ENCODE data around the gene PRSS12.

Gene PRSS12

GRCh38 chr4:118345813-118346212 is 7.0 kb downstream of the PRSS12 start:
- Mint-ChIP-seq H3K27ac (no peak overlapping the region), H3K9me3 (no peaks in the 10 kb centered on the region), H3K4me3 (no peak overlapping the region), H3K36me3 (no peaks in the 10 kb centered on the region), H3K4me1 (no peaks in the 10 kb centered on the region)
- no peak for DNase-seq (ENCODE audit: low spot score in 2 of 2)
- no peak for ATAC-seq

GRCh38 chr4:118344801-118345200 is 8.0 kb downstream of the PRSS12 start:
- Mint-ChIP-seq H3K36me3 (no peaks in the 10 kb centered on the region), H3K4me1 (no peaks in the 10 kb centered on the region), H3K4me3 (no peak overlapping the region), H3K9me3 (no peaks in the 10 kb centered on the region), H3K27ac (no peak overlapping the region)
- no peak for ATAC-seq
- DNase-seq (ENCODE audit: low spot score in 2 of 2) = no peak

- H3K4me1 Mint-ChIP-seq = no peaks in the 10 kb centered on the region
- no peaks in the 10 kb centered on the region for H3K9me3 Mint-ChIP-seq
- H3K36me3 Mint-ChIP-seq = no peaks in the 10 kb centered on the region
- no peak overlapping the region for H3K4me3 Mint-ChIP-seq
- no peak overlapping the region for H3K27ac Mint-ChIP-seq
- ATAC-seq (no peak), DNase-seq (ENCODE audit: low spot score in 2 of 2) (no peak)
These were observed 9.3 kb downstream of the PRSS12 start for GRCh38 chr4:118343501-118343900.

GRCh38 chr4:118340109-118340508 is 12.7 kb downstream of the PRSS12 start:
- ATAC-seq = no peak
- Mint-ChIP-seq H3K4me3 (no peak overlapping the region), H3K27ac (no peak overlapping the region), H3K36me3 (no peaks in the 10 kb centered on the region), H3K9me3 (no peaks in the 10 kb centered on the region), H3K4me1 (no peaks in the 10 kb centered on the region)
- DNase-seq (ENCODE audit: low spot score in 2 of 2) = no peak

- DNase-seq (ENCODE audit: low spot score in 2 of 2) (no peak), ATAC-seq (no peak)
- no peak overlapping the region for H3K27ac Mint-ChIP-seq
- H3K36me3 Mint-ChIP-seq = no peaks in the 10 kb centered on the region
- no peaks in the 10 kb centered on the region for H3K9me3 Mint-ChIP-seq
- no peaks in the 10 kb centered on the region for H3K4me1 Mint-ChIP-seq
- no peak overlapping the region for H3K4me3 Mint-ChIP-seq
These were observed 13.6 kb downstream of the PRSS12 start for GRCh38 chr4:118338981-118339765.

- no peak for ATAC-seq
- no peak overlapping the region for H3K27ac Mint-ChIP-seq
- no peaks in the 10 kb centered on the region for H3K4me1 Mint-ChIP-seq
- no peaks in the 10 kb centered on the region for H3K9me3 Mint-ChIP-seq
- DNase-seq (ENCODE audit: low spot score in 2 of 2) = no peak
- H3K36me3 Mint-ChIP-seq = no peaks in the 10 kb centered on the region
- H3K4me3 Mint-ChIP-seq = no peak overlapping the region
These were observed 14.3 kb downstream of the PRSS12 start for GRCh38 chr4:118338518-118338917.

GRCh38 chr4:118337954-118338353 is 14.8 kb downstream of the PRSS12 start:
- ATAC-seq = no peak
- H3K27ac Mint-ChIP-seq = no peak overlapping the region
- no peaks in the 10 kb centered on the region for H3K4me1 Mint-ChIP-seq
- H3K36me3 Mint-ChIP-seq = no peaks in the 10 kb centered on the region
- no peak for DNase-seq (ENCODE audit: low spot score in 2 of 2)
- no peak overlapping the region for H3K4me3 Mint-ChIP-seq
- no peaks in the 10 kb centered on the region for H3K9me3 Mint-ChIP-seq

GRCh38 chr4:118335774-118336173 is 17.0 kb downstream of the PRSS12 start:
- Mint-ChIP-seq H3K27ac (no peak overlapping the region), H3K4me1 (no peaks in the 10 kb centered on the region), H3K9me3 (no peaks in the 10 kb centered on the region), H3K36me3 (no peaks in the 10 kb centered on the region), H3K4me3 (no peak overlapping the region)
- DNase-seq (ENCODE audit: low spot score in 2 of 2) (no peak), ATAC-seq (no peak)

- H3K4me1 Mint-ChIP-seq = no peaks in the 10 kb centered on the region
- no peaks in the 10 kb centered on the region for H3K9me3 Mint-ChIP-seq
These were observed 17.5 kb downstream of the PRSS12 start for GRCh38 chr4:118335324-118335723.

GRCh38 chr4:118331352-118331751 is 21.5 kb downstream of the PRSS12 start:
- Mint-ChIP-seq H3K4me3 (no peak overlapping the region), H3K9me3 (no peaks in the 10 kb centered on the region), H3K27ac (no peak overlapping the region), H3K4me1 (no peaks in the 10 kb centered on the region), H3K36me3 (no peaks in the 10 kb centered on the region)
- DNase-seq (ENCODE audit: low spot score in 2 of 2) (no peak), ATAC-seq (no peak)

More at GRCh38 chr4:118335324-118335723, 17.5 kb downstream of the PRSS12 start:
- H3K27ac Mint-ChIP-seq = no peak overlapping the region
- no peak overlapping the region for H3K4me3 Mint-ChIP-seq
- ATAC-seq = no peak
- no peak for DNase-seq (ENCODE audit: low spot score in 2 of 2)
- H3K36me3 Mint-ChIP-seq = no peaks in the 10 kb centered on the region

GRCh38 chr4:118329849-118330248 is 23.0 kb downstream of the PRSS12 start:
- H3K9me3 Mint-ChIP-seq = no peaks in the 10 kb centered on the region
- no peaks in the 10 kb centered on the region for H3K36me3 Mint-ChIP-seq
- ATAC-seq (no peak), DNase-seq (ENCODE audit: low spot score in 2 of 2) (no peak)
- H3K27ac Mint-ChIP-seq = no peak overlapping the region
- no peak overlapping the region for H3K4me3 Mint-ChIP-seq
- no peaks in the 10 kb centered on the region for H3K4me1 Mint-ChIP-seq

GRCh38 chr4:118327554-118328241 is 25.1 kb downstream of the PRSS12 start:
- ATAC-seq (no peak), DNase-seq (ENCODE audit: low spot score in 2 of 2) (no peak)
- H3K9me3 Mint-ChIP-seq = no peaks in the 10 kb centered on the region
- no peak overlapping the region for H3K27ac Mint-ChIP-seq
- no peaks in the 10 kb centered on the region for H3K4me1 Mint-ChIP-seq
- no peaks in the 10 kb centered on the region for H3K36me3 Mint-ChIP-seq
- H3K4me3 Mint-ChIP-seq = no peak overlapping the region

- H3K4me1 Mint-ChIP-seq = no peaks in the 10 kb centered on the region
- H3K9me3 Mint-ChIP-seq = no peaks in the 10 kb centered on the region
- H3K4me3 Mint-ChIP-seq = no peak overlapping the region
- H3K36me3 Mint-ChIP-seq = no peaks in the 10 kb centered on the region
- H3K27ac Mint-ChIP-seq = no peak overlapping the region
- DNase-seq (ENCODE audit: low spot score in 2 of 2) (no peak), ATAC-seq (no peak)
These were observed 26.2 kb downstream of the PRSS12 start for GRCh38 chr4:118326585-118326984.

- DNase-seq (ENCODE audit: low spot score in 2 of 2) (no peak), ATAC-seq (no peak)
- no peak overlapping the region for H3K27ac Mint-ChIP-seq
- no peak overlapping the region for H3K4me3 Mint-ChIP-seq
- no peaks in the 10 kb centered on the region for H3K9me3 Mint-ChIP-seq
- no peaks in the 10 kb centered on the region for H3K4me1 Mint-ChIP-seq
- H3K36me3 Mint-ChIP-seq = no peaks in the 10 kb centered on the region
These were observed 27.4 kb downstream of the PRSS12 start for GRCh38 chr4:118325431-118325830.

- no peak overlapping the region for H3K4me3 Mint-ChIP-seq
- no peaks in the 10 kb centered on the region for H3K36me3 Mint-ChIP-seq
- DNase-seq (ENCODE audit: low spot score in 2 of 2) = no peak
- no peaks in the 10 kb centered on the region for H3K9me3 Mint-ChIP-seq
- no peak overlapping the region for H3K27ac Mint-ChIP-seq
- no peak for ATAC-seq
- H3K4me1 Mint-ChIP-seq = no peaks in the 10 kb centered on the region
These were observed 29.8 kb downstream of the PRSS12 start for GRCh38 chr4:118322831-118323502.

GRCh38 chr4:118318931-118319330 is 33.9 kb downstream of the PRSS12 start:
- ATAC-seq = no peak
- DNase-seq (ENCODE audit: low spot score in 2 of 2) = no peak
- Mint-ChIP-seq H3K9me3 (no peaks in the 10 kb centered on the region), H3K27ac (no peak overlapping the region), H3K4me3 (no peak overlapping the region), H3K36me3 (no peaks in the 10 kb centered on the region), H3K4me1 (no peaks in the 10 kb centered on the region)

Data from stimulated activated effector memory CD8-positive, alpha-beta T cell treated with anti-CD3 and anti-CD28 coated beads, Interleukin-12 subunit alpha, Interleukin-12 subunit beta, amount 100 ng/mL, for 72 hours (primary cell).